Natural killer cell (primary cell): ENCODE results near the gene PKD2L1. TPM values are rescaled to one million over a fixed set of nuclear protein-coding genes. Genes with fewer than 3 reads are reported as not detected.
A peak's percentile ranks its signal among the peaks of the same experiment; 100 is the strongest.

Source experiments
- ATAC-seq, 3 donors: fragments of 150-1000 bp in 2 of 3; fragments of 200-7000 bp in 1 of 3; cut with Tn5 transposase; 1 replicate in 1 of 3; 2 replicates in 2 of 3; pipeline ENCODE4 v1.10.0; 2021; ENCODE audit warnings: mild to moderate bottlenecking in 2 of 3, moderate library complexity in 2 of 3
- DNase-seq, 2 donors: peaks; one replicate each; pipeline versions ENCODE4 v3.0.0 to v3.0.0-alpha.2; 2013 to 2021; ENCODE audit warnings: mixed read lengths in 1 of 2
- H3K27ac ChIP-seq: one replicate; pipeline ENCODE4 v1.5.1; 2013; ENCODE audit warnings: mild to moderate bottlenecking, low read length
- H3K27me3 ChIP-seq: one replicate; pipeline ENCODE4 v1.6.1; 2013; ENCODE audit warnings: low read length; ENCODE audit not compliant: control insufficient read depth, insufficient read depth
- H3K36me3 ChIP-seq: one replicate; pipeline ENCODE4 v1.6.1; 2013; ENCODE audit warnings: low read length; ENCODE audit not compliant: control insufficient read depth, insufficient read depth
- H3K4me1 ChIP-seq: one replicate; pipeline ENCODE4 v1.6.1; 2013; ENCODE audit warnings: low read length; ENCODE audit not compliant: control insufficient read depth, insufficient read depth
- H3K4me3 ChIP-seq: one replicate; pipeline ENCODE4 v1.5.1; 2013; ENCODE audit warnings: low read length
- H3K9me3 ChIP-seq: one replicate; pipeline ENCODE4 v1.6.1; 2013; ENCODE audit warnings: low read length; ENCODE audit not compliant: control insufficient read depth, insufficient read depth
- H3K27ac Mint-ChIP-seq, 2 donors: one replicate each; pipeline ENCODE4 v1.8.0; 2022; ENCODE audit warnings: mild to moderate bottlenecking in 2 of 2, mixed read lengths in 2 of 2, moderate library complexity in 1 of 2
- H3K27me3 Mint-ChIP-seq, 2 donors: one replicate each; pipeline ENCODE4 v1.8.0; 2022; ENCODE audit warnings: low read depth in 2 of 2, mixed read lengths in 2 of 2
- H3K36me3 Mint-ChIP-seq: one replicate; pipeline ENCODE4 v1.8.0; 2022; ENCODE audit warnings: mixed read lengths
- H3K4me1 Mint-ChIP-seq, 2 donors: one replicate each; pipeline ENCODE4 v1.8.0; 2022; ENCODE audit warnings: mixed read lengths in 2 of 2
- H3K4me3 Mint-ChIP-seq: one replicate; pipeline ENCODE4 v1.8.0; 2022; ENCODE audit warnings: mild to moderate bottlenecking, moderate library complexity, mixed read lengths
- H3K9me3 Mint-ChIP-seq, 2 donors: one replicate each; pipeline ENCODE4 v1.8.0; 2022; ENCODE audit warnings: mixed read lengths in 2 of 2
- CTCF ChIP-seq: fragments of 200-600 bp; IDR thresholded peaks from one replicate; pipeline ENCODE4 v1.8.0; 2022; ENCODE audit warnings: antibody characterized with exemption
- WGBS: methylation state at CpG from one replicate; pipeline ENCODE4 v1.1.7; 2013; ENCODE audit warnings: missing lambda C conversion rate; ENCODE audit not compliant: insufficient coverage; 5-methylcytosine and 5-hydroxymethylcytosine counted together
- intact Hi-C: fragments of 100-400 bp; cut with micrococcal nuclease; formaldehyde crosslinking; loops from one replicate; pipeline ENCODE4 v1.14.2; 2022
- total RNA-seq, 4 donors: library from RNA; stranded (reverse); fragments of 120-200 nt in 1 of 4; gene quantifications; one replicate each; pipeline versions ENCODE4 v1.2.3 to v1.2.4, GENCODE V29; 2013 to 2022

PKD2L1 gene
- total RNA-seq, 3 donors from 2014 or later (not counting 1 experiment from before 2014, with no cell fraction given): not detected

- no peaks in the 10 kb centered on the region for H3K9me3 Mint-ChIP-seq
- H3K36me3 Mint-ChIP-seq: peaks cover 14% of the 10 kb centered on the region
- Histone ChIP-seq H3K27ac (no peak overlapping the region), H3K4me1 (no peaks in the 10 kb centered on the region), H3K27me3 (no peaks in the 10 kb centered on the region), H3K4me3 (no peak overlapping the region), H3K9me3 (no peaks in the 10 kb centered on the region), H3K36me3 (peaks cover 67% of the 10 kb centered on the region)
- intact Hi-C loops: no loop called here
- H3K27ac Mint-ChIP-seq: no peak overlapping the region
- no peaks in the 10 kb centered on the region for H3K4me1 Mint-ChIP-seq
- no peak for DNase-seq
- no peak overlapping the region for H3K4me3 Mint-ChIP-seq
- no peak for ATAC-seq
- no peaks in the 10 kb centered on the region for H3K27me3 Mint-ChIP-seq
- no peak for TF ChIP-seq CTCF
- WGBS: over 99% methylated on average over 5 of the region's 5 CpGs
These were observed 77.0 kb downstream of the PKD2L1 start for GRCh38 chr10:100253041-100253440.

DNA sequence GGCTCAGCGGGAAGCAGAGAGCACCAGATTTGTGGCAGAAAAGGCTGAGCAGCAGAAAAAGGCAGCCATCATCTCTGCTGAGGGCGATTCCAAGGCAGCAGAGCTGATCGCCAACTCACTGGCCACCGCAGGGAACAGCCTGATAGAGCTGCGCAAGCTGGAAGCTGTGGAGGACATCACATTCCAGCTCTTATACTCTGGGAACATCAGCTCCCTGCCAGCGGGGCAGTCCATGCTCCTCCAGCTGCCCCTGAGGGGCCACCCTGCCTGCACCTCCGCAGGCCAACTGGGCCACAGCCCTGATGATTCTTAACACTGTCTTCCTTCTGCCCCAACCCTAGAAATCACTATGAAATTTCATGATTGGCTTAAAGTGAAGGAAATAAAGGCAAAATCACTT is 81.2 kb downstream of the PKD2L1 start:
- DNase-seq: no peak
- Histone ChIP-seq H3K4me1 (no peaks in the 10 kb centered on the region), H3K27ac (no peak overlapping the region), H3K4me3 (no peak overlapping the region), H3K36me3 (peaks cover 75% of the 10 kb centered on the region), H3K9me3 (no peaks in the 10 kb centered on the region), H3K27me3 (no peaks in the 10 kb centered on the region)
- TF ChIP-seq CTCF: no peak
- Mint-ChIP-seq H3K27ac (no peak overlapping the region), H3K4me3 (no peak overlapping the region), H3K9me3 (no peaks in the 10 kb centered on the region), H3K4me1 (no peaks in the 10 kb centered on the region), H3K36me3 (peaks cover 10% of the 10 kb centered on the region), H3K27me3 (no peaks in the 10 kb centered on the region)
- intact Hi-C loops: no loop called here
- WGBS: 97% methylated on average over 7 of the region's 7 CpGs
- ATAC-seq: no peak

GRCh38 chr10:100245484-100246220 is 84.4 kb downstream of the PKD2L1 start:
- H3K27ac ChIP-seq: no peak overlapping the region
- Mint-ChIP-seq H3K4me3 (no peak overlapping the region), H3K27me3 (no peaks in the 10 kb centered on the region), H3K9me3 (no peaks in the 10 kb centered on the region), H3K4me1 (no peaks in the 10 kb centered on the region), H3K27ac (no peak overlapping the region), H3K36me3 (peaks cover 20% of the 10 kb centered on the region)
- peaks cover 75% of the 10 kb centered on the region for H3K36me3 ChIP-seq
- DNase-seq: no peak
- intact Hi-C loops: no loop called here
- no peak for TF ChIP-seq CTCF
- H3K27me3 ChIP-seq: no peaks in the 10 kb centered on the region
- WGBS: 96% methylated on average over 5 of the region's 5 CpGs
- H3K4me3 ChIP-seq: no peak overlapping the region
- ATAC-seq: no peak
- no peaks in the 10 kb centered on the region for H3K4me1 ChIP-seq
- no peaks in the 10 kb centered on the region for H3K9me3 ChIP-seq

GRCh38 chr10:100239851-100240250 is 90.2 kb downstream of the PKD2L1 start:
- intact Hi-C loops: no loop called here
- H3K27me3 Mint-ChIP-seq: no peaks in the 10 kb centered on the region
- no peaks in the 10 kb centered on the region for H3K9me3 Mint-ChIP-seq
- Histone ChIP-seq H3K4me1 (no peaks in the 10 kb centered on the region), H3K4me3 (no peak overlapping the region), H3K27ac (no peak overlapping the region), H3K27me3 (no peaks in the 10 kb centered on the region), H3K9me3 (no peaks in the 10 kb centered on the region), H3K36me3 (peaks cover 72% of the 10 kb centered on the region)
- DNase-seq (no peak), ATAC-seq (no peak)
- WGBS: 100% methylated on average over 1 of the region's 3 CpGs
- TF ChIP-seq CTCF: no peak
- no peak overlapping the region for H3K4me3 Mint-ChIP-seq
- H3K27ac Mint-ChIP-seq: peak overlapping the region in 1 of 2 donors; percentile 5
- peaks cover 0 to 5% of the 10 kb centered on the region in 2 donors for H3K4me1 Mint-ChIP-seq
- peaks cover 18% of the 10 kb centered on the region for H3K36me3 Mint-ChIP-seq
